HG03558 (cell line): ENCODE results near the gene ZNF384.

Source experiments
- ATAC-seq: cut with Tn5 transposase; IDR thresholded peaks from one replicate; pipeline ENCODE4 v1.9.1; 2021; ENCODE audit warnings: moderate number of reproducible peaks; ENCODE audit not compliant: unreplicated experiment; ENCODE audit errors: extremely low read depth

ZNF384 gene

DNA sequence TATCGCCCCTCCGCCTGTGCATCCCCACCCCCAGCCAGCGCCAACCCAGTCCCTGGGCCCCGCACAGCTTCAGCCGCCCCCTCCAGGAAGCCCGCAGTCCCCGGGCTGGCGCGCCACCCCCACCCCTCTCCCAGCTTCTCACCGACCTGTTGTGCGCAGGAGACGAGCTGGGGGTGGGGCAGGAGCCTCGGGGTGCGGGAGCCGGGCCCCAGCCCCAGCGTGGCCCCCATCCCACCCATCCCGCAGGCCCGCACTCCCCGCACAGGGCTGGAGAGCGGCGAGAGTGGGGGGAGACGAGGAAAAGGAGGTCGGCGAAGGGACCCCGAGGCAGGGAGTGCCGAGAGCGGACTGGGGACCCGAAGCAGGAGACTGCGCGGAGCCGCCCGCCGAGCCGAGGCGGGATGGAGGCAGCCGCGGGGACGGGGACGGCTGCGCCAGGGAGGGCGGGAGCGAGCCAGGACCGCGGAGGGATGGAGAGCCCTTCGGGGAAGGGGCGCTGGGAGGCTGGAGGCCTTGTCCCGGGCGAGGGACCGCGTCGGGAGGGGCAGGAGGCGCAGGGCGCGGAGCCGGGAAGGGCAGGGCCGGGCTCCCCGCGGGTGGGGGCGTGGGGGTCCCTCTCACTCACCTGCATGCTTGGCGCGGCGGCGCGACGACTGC lies 10.9 kb upstream of the ZNF384 start:
- no peak for ATAC-seq

GRCh38 chr12:6699259-6699988 lies 10.2 kb upstream of the ZNF384 start:
- ATAC-seq, result no peak

DNA sequence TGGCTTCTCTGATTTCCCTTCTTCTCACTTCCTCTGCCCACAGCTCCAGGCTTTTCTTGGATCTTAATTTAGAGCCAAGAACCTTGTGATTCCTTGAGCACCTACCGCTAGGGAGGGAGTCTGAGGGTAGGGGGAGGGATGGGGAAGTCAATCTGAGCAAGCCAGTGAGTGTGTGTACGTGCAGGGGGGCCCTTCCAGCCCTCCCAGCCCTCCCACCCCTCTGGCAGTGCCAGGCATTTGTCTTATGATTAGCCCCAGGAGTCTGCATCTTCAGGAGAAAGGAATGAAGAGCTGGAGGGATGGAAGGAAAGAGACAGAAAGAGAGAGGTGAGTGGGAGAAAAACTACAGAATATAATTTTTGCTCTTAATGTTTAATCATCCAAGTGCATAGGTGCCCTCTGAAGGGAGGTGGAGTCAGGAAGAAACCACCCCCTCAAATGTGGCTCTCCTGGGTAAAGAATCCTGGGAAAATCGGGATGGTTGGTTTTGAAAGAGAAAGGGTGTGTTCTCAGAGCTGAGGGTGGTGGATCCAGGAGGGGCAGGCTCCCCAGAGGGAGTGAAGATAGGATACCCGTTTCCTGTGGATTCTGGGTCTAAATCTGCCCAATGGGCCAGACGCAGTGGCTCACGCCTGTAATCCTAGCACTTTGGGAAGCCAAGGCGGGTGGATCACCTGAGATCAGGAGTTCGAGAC lies 9.3 kb upstream of the ZNF384 start:
- ATAC-seq, result no peak

DNA sequence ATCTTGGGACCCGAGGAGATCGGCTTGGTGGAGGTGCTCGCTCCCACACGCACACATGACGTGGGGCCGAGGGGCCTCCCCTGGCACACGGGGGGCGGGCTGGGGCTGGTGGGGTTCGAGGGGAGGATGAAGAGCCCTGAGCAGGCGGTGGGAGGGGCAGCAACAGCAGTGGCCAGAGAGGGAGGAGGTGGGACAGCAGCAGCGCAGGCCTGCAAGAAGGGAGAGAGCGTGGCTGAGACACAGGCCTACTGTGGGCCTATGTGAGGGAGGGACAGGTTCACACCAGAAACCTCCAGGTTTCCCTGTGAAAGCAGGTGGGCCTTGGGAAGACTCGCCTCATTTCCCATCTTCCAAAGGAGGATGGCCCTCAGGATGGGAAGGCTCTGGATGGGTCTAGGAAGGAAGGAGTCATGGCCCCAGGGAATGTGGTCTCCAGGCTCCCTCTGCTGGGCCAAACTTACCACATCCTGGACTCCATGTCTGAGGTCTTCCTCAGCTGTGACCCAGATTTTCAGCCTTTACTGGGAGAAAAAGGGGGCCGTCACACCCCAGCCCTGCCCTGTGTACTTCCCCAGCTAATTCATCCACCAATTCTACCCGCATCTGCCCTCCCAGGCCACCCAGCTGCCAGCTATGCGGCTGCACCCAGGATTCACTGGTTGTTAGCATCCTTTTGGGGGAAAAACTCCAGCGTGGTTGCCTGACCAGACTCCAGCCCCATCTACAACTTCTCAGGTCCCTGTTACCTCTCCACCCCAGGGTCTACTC lies 8.6 kb upstream of the ZNF384 start:
- no peak for ATAC-seq

DNA sequence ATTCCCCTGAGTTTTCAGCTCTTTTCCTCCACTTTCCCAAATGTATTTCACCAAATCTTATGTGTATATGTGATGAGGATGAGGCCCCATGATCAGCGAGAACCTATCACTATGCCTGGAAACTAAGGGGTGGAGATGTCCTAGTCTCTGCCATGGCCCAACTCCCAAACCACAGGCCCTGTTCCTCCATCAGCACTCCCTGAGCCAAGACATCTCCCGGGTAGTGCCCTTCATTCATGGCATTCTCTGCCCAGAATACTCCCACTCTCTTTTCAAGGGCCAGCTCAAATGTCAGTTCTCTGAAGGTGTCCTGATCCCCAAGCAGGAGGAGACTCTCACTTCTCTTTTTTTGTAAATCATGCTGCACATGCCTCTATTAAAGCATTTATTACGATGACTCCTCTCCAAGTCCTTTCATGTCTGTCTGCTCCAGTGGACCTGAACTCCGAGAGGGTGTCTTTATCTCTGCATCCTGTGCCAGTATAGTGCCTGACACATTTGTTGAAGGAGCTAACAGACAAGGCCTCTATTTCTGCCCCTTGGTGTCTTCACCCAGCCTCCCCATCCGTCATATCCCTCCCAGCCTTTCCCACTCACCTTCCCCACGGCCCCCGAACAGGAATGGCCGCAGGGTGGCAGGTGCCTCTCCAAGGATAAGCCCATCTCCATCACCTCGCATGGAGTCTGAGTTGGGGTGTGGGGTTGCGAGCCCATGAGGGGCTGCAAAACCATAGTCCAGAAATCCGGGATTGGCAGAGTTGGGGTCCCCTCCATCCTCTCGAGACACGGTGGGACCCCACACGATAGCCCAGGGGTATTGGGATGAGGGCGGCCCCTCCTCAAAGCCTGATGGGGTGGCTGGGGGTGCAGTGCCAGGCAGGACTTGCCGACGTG lies 7.8 kb upstream of the ZNF384 start:
- ATAC-seq, result no peak

DNA sequence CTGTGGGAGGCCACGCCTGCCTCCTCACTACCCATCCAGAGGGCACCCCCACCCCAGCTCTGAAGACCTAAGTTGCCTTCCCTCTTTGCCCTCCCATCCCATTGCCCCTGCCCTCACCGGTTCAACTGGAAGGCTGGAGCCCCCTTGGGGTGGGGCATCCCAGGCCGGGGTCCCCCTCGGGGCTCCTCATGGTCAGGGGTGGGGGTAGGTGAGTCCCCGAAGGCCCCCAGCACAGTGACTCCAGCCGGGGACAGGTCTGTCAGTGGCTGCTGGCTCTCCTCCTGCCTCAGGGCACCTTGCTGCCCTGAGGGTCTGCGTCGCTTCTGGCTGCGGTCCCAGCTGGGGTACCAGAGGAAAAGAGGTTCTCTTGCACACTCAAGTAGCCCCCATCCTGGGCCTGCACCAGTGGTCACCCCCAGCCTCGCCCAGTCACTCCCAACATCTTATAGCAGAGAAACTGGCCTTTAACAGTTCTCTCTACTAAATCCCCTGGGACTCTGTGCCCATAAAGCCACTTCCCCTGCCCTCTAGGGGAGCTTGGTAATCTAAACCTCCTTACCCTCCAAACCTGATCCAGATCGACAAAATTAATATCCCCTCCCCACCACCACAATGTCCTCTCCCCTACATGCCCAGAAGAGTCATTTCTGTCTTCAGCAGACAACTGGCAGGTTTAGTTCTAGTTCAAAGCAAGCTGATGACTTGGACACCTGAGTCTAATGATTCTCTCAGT lies 6.3 kb upstream of the ZNF384 start:
- no peak for ATAC-seq

- ATAC-seq, result no peak
Observed at GRCh38 chr12:6694701-6695100, 5.5 kb upstream of the ZNF384 start.

DNA sequence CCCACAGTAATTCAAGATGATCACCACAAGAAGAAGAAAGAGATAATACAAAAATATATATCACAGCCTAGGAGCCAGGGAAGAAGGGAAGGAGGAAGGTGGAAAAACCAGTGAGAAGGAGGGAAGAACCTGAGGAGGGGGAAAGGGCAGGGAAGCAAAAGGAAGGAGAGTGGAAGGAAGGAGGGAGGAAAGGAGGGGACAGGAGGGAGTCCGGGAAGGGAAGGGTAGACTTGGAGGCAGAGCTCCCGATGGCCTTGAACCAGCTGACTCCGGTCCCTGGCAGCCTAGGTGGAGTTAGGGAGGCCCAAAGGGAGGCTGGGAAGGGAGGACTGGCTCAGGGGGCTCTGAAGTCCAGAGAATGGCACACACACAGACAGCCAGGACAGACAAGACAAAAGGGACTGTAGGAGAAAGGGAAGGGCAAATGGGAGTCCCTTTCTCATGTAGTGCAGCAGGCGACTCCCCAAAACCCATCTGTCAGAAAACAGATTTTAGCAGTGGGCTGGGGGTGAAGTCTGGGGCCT lies 4.7 kb upstream of the ZNF384 start:
- ATAC-seq, result no peak

GRCh38 chr12:6692888-6693287 lies 3.7 kb upstream of the ZNF384 start:
- ATAC-seq, result no peak

DNA sequence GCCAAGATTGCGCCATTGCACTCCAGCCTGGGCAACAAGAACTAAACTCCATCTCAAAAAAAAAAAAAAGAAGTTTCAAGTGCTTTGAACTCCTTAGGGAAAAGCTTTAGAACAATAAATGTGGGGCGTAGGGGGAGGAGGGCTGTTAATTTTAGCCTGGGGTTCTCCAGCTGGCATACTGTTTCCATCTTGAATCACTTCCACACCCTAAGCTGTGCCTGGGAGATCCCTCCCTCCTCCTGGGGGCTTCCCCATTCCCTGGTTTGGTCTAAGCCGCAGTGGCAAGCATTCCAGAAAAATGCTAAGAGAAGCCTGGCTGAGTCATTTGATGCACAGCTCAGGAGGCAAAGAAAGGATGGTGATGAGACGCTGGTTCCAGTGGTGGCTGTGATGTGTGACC lies 2.3 kb upstream of the ZNF384 start:
- no peak for ATAC-seq

- peak; percentile 8 for ATAC-seq
Observed at GRCh38 chr12:6688543-6688998, 604 bp downstream of the ZNF384 start.

- no peak for ATAC-seq
Observed at GRCh38 chr12:6685814-6686213, 3.4 kb downstream of the ZNF384 start.

DNA sequence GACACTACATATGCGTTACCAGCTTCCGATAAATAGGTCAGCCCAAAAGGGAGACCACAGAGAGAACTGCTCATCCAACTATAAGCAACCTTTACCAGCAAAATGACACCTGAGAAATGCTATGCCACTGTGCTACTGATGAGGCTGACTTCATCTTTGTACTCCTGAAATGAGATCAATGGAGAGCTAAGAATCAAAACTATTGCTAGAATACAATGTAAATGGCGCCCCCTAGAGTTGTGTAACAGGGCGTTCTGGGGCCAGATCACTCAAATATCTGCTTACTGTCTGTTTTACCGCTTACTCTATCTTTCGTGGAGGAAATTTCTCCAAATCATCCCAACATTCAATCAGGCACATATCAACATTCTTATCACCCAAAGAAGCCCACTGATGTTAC lies 4.6 kb downstream of the ZNF384 start:
- no peak for ATAC-seq

DNA sequence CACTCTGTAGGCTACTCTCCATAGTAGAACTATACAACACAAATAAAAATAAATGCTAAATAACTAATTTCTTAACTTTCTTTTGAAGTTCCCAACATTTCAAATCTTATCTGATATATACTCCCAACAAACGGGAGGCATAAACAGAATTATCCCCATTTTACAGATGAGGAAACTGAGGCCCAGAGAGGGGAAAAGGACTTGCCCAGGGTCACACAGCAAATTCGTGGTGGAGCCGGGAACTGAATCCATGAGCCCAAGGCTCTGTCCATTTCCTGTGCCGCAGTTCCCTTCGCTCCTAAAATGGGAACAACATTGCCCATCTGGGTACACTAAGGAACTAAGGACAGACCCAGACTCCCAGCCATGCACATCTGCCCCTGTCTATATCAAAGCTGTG lies 12.2 kb downstream of the ZNF384 start:
- ATAC-seq, result no peak

DNA sequence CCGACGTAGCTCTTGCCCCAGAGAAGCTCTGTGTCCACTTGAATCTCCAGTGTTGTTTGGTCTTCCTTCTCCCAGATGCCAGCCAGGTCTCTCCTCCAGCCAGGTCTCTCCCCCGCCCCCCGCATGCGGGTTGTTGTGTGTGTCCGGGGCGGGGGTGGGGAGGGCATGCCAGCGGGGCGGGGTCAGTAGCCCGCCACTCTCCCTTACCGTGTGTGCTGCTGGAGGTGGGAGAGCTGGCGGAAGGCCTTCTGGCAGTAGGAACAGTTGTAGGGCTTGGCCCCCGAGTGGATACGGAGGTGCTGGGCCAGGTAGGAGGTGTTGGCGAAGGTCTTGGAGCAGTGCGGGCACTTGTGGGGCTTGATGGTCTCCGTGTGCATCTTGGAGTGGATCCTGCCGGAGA lies 17.0 kb downstream of the ZNF384 start:
- no peak for ATAC-seq

- ATAC-seq, result no peak
Observed at GRCh38 chr12:6667559-6668210, 21.5 kb downstream of the ZNF384 start.

DNA sequence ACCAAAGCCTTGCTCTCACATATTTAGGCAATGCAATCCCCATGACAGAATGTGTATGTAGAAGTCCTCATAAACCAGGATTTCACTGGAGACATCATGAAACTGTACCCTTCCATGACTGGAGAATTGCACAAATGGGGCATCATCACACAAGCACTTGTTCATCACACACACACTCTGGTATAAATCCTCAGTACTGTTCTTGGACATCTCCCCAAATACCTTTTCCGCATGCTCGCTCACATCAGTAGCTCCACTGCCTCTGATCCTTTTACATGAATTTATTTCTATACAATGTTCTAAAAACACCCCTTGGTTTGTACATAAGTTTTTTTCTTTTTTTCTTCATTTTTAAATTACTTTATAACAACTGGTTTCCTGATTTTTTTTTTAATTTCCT lies 23.0 kb downstream of the ZNF384 start:
- no peak for ATAC-seq

- ATAC-seq, result no peak
Observed at GRCh38 chr12:6664902-6665301, 24.3 kb downstream of the ZNF384 start.
